Gastrocnemius medialis (tissue), 4 donors: Measurements from ENCODE around the gene RCAN3.

Experiments used
- CTCF ChIP-seq, 5 experiments: fragments of 450-650 bp in 3 of 5; fragments of 200-600 bp in 2 of 5; sonication (generic) in 2 of 5; IDR thresholded peaks in 4 of 5; conservative IDR thresholded peaks in 1 of 5; 1 replicate in 4 of 5; 2 replicates in 1 of 5; pipeline ENCODE4 v1.5.1; 2016 to 2019; ENCODE audit warnings: antibody characterized with exemption in 5 of 5, mild to moderate bottlenecking in 3 of 5, moderate library complexity in 3 of 5
- POLR2A ChIP-seq, 2 donors: fragments of 450-650 bp; IDR thresholded peaks; one replicate each; pipeline ENCODE4 v1.6.1; 2017; ENCODE audit warnings: antibody characterized with exemption in 2 of 2, mild to moderate bottlenecking in 2 of 2, moderate library complexity in 2 of 2

GRCh38 chr1:24586119-24586518, 83.5 kb downstream of the RCAN3 start:
- no peak for TF ChIP-seq CTCF (IDR thresholded peaks at IDR 0.05 in 4 of 5, conservative IDR thresholded peaks at IDR 0.05 in 1 of 5)
- TF ChIP-seq POLR2A (IDR thresholded peaks at IDR 0.05) = no peak
